RKO (cell line): ENCODE data around the gene SLC5A3.

Source experiments
- DNase-seq: peaks from one replicate; pipeline ENCODE4 v3.0.0-alpha.2; 2016; ENCODE audit warnings: low spot score

Gene SLC5A3

GRCh38 chr21:34071683-34072082, 1.7 kb upstream of the SLC5A3 start:
- DNase-seq: no peak

- no peak for DNase-seq
Observed at GRCh38 chr21:34072145-34073031, 990 bp upstream of the SLC5A3 start.

- DNase-seq: peak; percentile 16
Observed at GRCh38 chr21:34073749-34074282, 438 bp downstream of the SLC5A3 start.

- peak; percentile 56 for DNase-seq
Observed at GRCh38 chr21:34074283-34075090, 1.1 kb downstream of the SLC5A3 start.

- DNase-seq: no peak
Observed at GRCh38 chr21:34075091-34075425, 1.7 kb downstream of the SLC5A3 start.

- DNase-seq: no peak
Observed at GRCh38 chr21:34075760-34076660, 2.6 kb downstream of the SLC5A3 start.

GRCh38 chr21:34076835-34077234, 3.5 kb downstream of the SLC5A3 start:
- DNase-seq: no peak

GRCh38 chr21:34077888-34078287, 4.5 kb downstream of the SLC5A3 start:
- DNase-seq: no peak

GRCh38 chr21:34078915-34079314, 5.5 kb downstream of the SLC5A3 start:
- no peak for DNase-seq

GRCh38 chr21:34080710-34081109, 7.3 kb downstream of the SLC5A3 start:
- no peak for DNase-seq

GRCh38 chr21:34082769-34083168, 9.4 kb downstream of the SLC5A3 start:
- DNase-seq: no peak

GRCh38 chr21:34083357-34083756, 10.0 kb downstream of the SLC5A3 start:
- no peak for DNase-seq

- DNase-seq: no peak
Observed at GRCh38 chr21:34085129-34085528, 11.8 kb downstream of the SLC5A3 start.

GRCh38 chr21:34086887-34087306, 13.5 kb downstream of the SLC5A3 start:
- DNase-seq: no peak

- DNase-seq: no peak
Observed at GRCh38 chr21:34088752-34089151, 15.4 kb downstream of the SLC5A3 start.

GRCh38 chr21:34091032-34091431, 17.7 kb downstream of the SLC5A3 start:
- no peak for DNase-seq

GRCh38 chr21:34091607-34092006, 18.2 kb downstream of the SLC5A3 start:
- DNase-seq: peak; percentile 26

GRCh38 chr21:34092262-34092921, 19.0 kb downstream of the SLC5A3 start:
- no peak for DNase-seq

GRCh38 chr21:34093083-34093482, 19.7 kb downstream of the SLC5A3 start:
- DNase-seq: no peak

- DNase-seq: no peak
Observed at GRCh38 chr21:34094949-34095348, 21.6 kb downstream of the SLC5A3 start.

- no peak for DNase-seq
Observed at GRCh38 chr21:34097442-34097841, 24.1 kb downstream of the SLC5A3 start.
